Tibial artery (tissue), 4 donors: ENCODE results near the gene MUC3A.
"Not testable (repeated sequence)": the region's sequence is repeated elsewhere in the genome, so short reads cannot be mapped to it uniquely, and the experiment has no call there.

Experiments
- DNase-seq, 2 donors: peaks; one replicate each; pipeline ENCODE4 v3.0.0-alpha.2; 2019
- H3K27ac ChIP-seq, 2 donors: fragments of 200-600 bp; sonication (generic) in 1 of 2; 1 replicate in 1 of 2; 2 replicates in 1 of 2; pipeline ENCODE4 v1.5.1; 2018 to 2019; ENCODE audit warnings: mild to moderate bottlenecking in 1 of 2
- H3K27me3 ChIP-seq, 2 donors: fragments of 200-600 bp; sonication (generic) in 1 of 2; one replicate each; pipeline versions ENCODE4 v1.5.1 to v1.6.0; 2016 to 2019
- H3K36me3 ChIP-seq, 3 donors: fragments of 200-600 bp; sonication (generic) in 2 of 3; one replicate each; pipeline ENCODE4 v1.5.1; 2016 to 2019; ENCODE audit warnings: mild to moderate bottlenecking in 2 of 3
- H3K4me1 ChIP-seq, 4 donors: fragments of 200-600 bp; sonication (generic) in 2 of 4; 1 replicate in 3 of 4; 2 replicates in 1 of 4; pipeline ENCODE4 v1.5.1; 2016 to 2019
- H3K4me3 ChIP-seq, 2 donors: fragments of 200-600 bp; sonication (generic) in 1 of 2; 1 replicate in 1 of 2; 2 replicates in 1 of 2; pipeline ENCODE4 v1.5.1; 2018 to 2019; ENCODE audit warnings: mild to moderate bottlenecking in 2 of 2
- H3K9me3 ChIP-seq, 3 donors: fragments of 200-600 bp; sonication (generic) in 1 of 3; one replicate each; pipeline ENCODE4 v1.5.1; 2016 to 2019
- CTCF ChIP-seq, 2 experiments: fragments of 200-600 bp in 1 of 2; fragments of 450-650 bp in 1 of 2; IDR thresholded peaks; one replicate each; pipeline ENCODE4 v1.5.1; 2017 to 2019; ENCODE audit warnings: antibody characterized with exemption in 2 of 2, mild to moderate bottlenecking in 1 of 2, moderate library complexity in 1 of 2
- intact Hi-C: fragments of 100-400 bp; cut with DNase I; formaldehyde crosslinking; loops from one replicate; pipeline ENCODE4 v1.15.0; 2023; ENCODE audit warnings: low total_unique reads

Gene MUC3A

GRCh38 chr7:100949227-100949932, at the start of gene MUC3A:
Gene MUC3A (plus strand): TSS chr7:100949534. CDS start chr7:100949625, 91 bp downstream.
- TF ChIP-seq CTCF (IDR thresholded peaks at IDR 0.05): no peak
- no peaks in the 10 kb centered on the region for H3K36me3 ChIP-seq
- peaks cover 0 to under 1% (median 0%) of the 10 kb centered on the region in 3 donors for H3K9me3 ChIP-seq
- no peak for DNase-seq
- no peaks in the 10 kb centered on the region for H3K4me1 ChIP-seq
- peaks cover 0 to 60% of the 10 kb centered on the region in 2 donors for H3K27me3 ChIP-seq
- H3K4me3 ChIP-seq: no peak within 1 kb of the TSS
- intact Hi-C loops: no loop called here
- no peak within 1 kb of the TSS for H3K27ac ChIP-seq

- intact Hi-C loops: no loop called here
- no peak overlapping the region for H3K27ac ChIP-seq
- no peak overlapping the region for H3K4me3 ChIP-seq
- no peak for DNase-seq
- TF ChIP-seq CTCF (IDR thresholded peaks at IDR 0.05): no peak
- peaks cover 0 to 66% of the 10 kb centered on the region in 2 donors for H3K27me3 ChIP-seq
- no peaks in the 10 kb centered on the region for H3K36me3 ChIP-seq
- H3K9me3 ChIP-seq: no peaks in the 10 kb centered on the region
- H3K4me1 ChIP-seq: peaks cover 0 to 18% (median 14%) of the 10 kb centered on the region in 4 donors
Measured at GRCh38 chr7:100900978-100901377, 48.4 kb upstream of the MUC3A start.

GRCh38 chr7:100901921-100902332, 47.4 kb upstream of the MUC3A start:
- Histone ChIP-seq H3K27me3 (peaks cover 0 to 58% of the 10 kb centered on the region in 2 donors), H3K36me3 (no peaks in the 10 kb centered on the region), H3K27ac (no peak overlapping the region), H3K9me3 (no peaks in the 10 kb centered on the region), H3K4me3 (no peak overlapping the region), H3K4me1 (peaks cover 0 to 8% (median 6%) of the 10 kb centered on the region in 4 donors)
- intact Hi-C loops: no loop called here
- DNase-seq: no peak
- no peak for TF ChIP-seq CTCF (IDR thresholded peaks at IDR 0.05)

- Histone ChIP-seq H3K27ac (no peak overlapping the region), H3K4me1 (peaks cover 0 to 1% (median 0%) of the 10 kb centered on the region in 4 donors), H3K4me3 (no peak overlapping the region), H3K9me3 (no peaks in the 10 kb centered on the region), H3K36me3 (no peaks in the 10 kb centered on the region), H3K27me3 (peaks cover 0 to 54% of the 10 kb centered on the region in 2 donors)
- TF ChIP-seq CTCF (IDR thresholded peaks at IDR 0.05): no peak
- intact Hi-C loops: no loop called here
- no peak for DNase-seq
Measured at GRCh38 chr7:100902638-100903037, 46.7 kb upstream of the MUC3A start.

GRCh38 chr7:100908512-100908911, 40.8 kb upstream of the MUC3A start:
- no peak for TF ChIP-seq CTCF (IDR thresholded peaks at IDR 0.05)
- no peaks in the 10 kb centered on the region for H3K9me3 ChIP-seq
- no peak for DNase-seq
- no peaks in the 10 kb centered on the region for H3K36me3 ChIP-seq
- no peaks in the 10 kb centered on the region for H3K4me1 ChIP-seq
- intact Hi-C loops: no loop called here
- H3K27ac ChIP-seq: no peak overlapping the region
- H3K4me3 ChIP-seq: no peak overlapping the region
- peaks cover 0 to 18% of the 10 kb centered on the region in 2 donors for H3K27me3 ChIP-seq

GRCh38 chr7:100910443-100910842, 38.9 kb upstream of the MUC3A start:
- H3K4me3 ChIP-seq, H3K9me3 ChIP-seq, intact Hi-C loops, H3K4me1 ChIP-seq, H3K27ac ChIP-seq, H3K36me3 ChIP-seq, DNase-seq: not testable (repeated sequence)
- H3K27me3 ChIP-seq: peaks cover 0 to 24% of the 10 kb centered on the region in 2 donors
